ENCODE data around the gene ZNF664.
A peak's percentile ranks its signal among the peaks of the same experiment; 100 is the strongest.

ZNF664 gene

DNA sequence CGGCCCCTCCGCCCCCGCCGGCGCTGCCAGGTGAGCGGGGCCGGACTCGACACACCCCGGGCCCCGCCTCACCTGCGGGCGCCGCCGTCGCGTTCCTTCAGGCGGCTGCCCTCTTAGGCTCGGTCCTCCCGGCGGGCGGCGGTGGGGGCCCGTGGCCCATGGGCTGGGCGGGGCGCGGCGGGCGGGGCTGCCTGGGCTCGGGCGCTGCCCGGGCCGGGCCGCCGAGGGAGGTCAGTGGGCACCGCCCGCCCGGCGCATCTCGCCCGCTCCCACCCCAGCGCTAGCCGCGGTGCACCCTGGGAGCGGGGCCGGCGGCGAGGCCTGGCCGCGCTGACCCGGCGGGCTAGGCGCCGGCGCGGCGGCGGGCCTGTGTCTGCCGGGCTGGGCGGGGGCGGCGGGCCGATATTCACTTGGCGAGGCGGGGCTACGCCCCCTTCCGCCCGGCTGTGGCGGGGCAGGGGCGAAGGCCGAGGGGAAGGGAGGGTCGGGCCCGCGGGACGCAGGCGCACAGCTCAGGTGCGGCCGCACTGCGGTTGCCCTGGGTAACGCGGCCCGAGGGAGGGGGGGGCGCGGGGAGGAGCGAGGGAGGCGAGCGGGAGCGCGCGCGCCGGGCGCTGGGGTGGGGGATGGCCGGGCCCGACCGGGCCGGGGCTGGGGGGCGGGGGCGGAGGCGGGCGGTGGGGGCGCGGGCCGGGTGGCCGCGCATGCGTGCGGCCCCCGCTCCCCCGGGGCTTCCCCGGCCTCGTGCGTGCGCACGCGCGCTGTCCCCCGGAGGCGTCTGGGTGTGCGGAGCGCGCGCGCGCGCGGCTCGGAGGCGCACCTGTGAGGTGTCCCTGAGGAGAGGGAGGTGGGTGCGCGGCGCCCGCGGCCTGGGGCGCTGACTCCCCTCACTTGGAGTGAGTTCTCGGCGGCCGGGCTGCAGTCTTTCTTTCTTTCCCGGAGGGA is at the start of gene ZNF664, which contains the start of gene CCDC92:
ZNF664 (plus strand) TSS at position 759 of the 945 bp plus-strand sequence. CDS start 38,930 bp downstream, outside the sequence.
CCDC92 (minus strand) TSS at position 375 of the 945 bp plus-strand sequence. CDS start 28,526 bp downstream, outside the sequence.
- TF ChIP-seq, protein P1, sequence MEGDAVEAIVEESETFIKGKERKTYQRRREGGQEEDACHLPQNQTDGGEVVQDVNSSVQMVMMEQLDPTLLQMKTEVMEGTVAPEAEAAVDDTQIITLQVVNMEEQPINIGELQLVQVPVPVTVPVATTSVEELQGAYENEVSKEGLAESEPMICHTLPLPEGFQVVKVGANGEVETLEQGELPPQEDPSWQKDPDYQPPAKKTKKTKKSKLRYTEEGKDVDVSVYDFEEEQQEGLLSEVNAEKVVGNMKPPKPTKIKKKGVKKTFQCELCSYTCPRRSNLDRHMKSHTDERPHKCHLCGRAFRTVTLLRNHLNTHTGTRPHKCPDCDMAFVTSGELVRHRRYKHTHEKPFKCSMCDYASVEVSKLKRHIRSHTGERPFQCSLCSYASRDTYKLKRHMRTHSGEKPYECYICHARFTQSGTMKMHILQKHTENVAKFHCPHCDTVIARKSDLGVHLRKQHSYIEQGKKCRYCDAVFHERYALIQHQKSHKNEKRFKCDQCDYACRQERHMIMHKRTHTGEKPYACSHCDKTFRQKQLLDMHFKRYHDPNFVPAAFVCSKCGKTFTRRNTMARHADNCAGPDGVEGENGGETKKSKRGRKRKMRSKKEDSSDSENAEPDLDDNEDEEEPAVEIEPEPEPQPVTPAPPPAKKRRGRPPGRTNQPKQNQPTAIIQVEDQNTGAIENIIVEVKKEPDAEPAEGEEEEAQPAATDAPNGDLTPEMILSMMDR (conservative IDR thresholded peaks at IDR 0.05; ENCODE audit: low read depth) = no peak
- ChIA-PET POLR2A (ENCODE audit: low non-redundant PET) (no interaction called here), CTCF (interaction anchor here (0.6 kb wide), 1 partner anchor 23 kb away, joined by 3 read pairs; no protein-coding TSS in a partner anchor)
- DNase-seq (ENCODE audit: low spot score) = peak; percentile 98
- peak within 1 kb of the TSS; percentile 87 for H3K27ac ChIP-seq

GRCh38 chr12:123923927-123924326 is 49.1 kb upstream of the ZNF664 start:
- CTCF ChIA-PET = no interaction called here
- POLR2A ChIA-PET (ENCODE audit: low non-redundant PET) = interaction anchor here (0.5 kb wide), 1 partner anchor 1252 kb away, joined by 3 read pairs; no protein-coding TSS in a partner anchor
- no peak for DNase-seq (ENCODE audit: low spot score)
- TF ChIP-seq, protein P1 (conservative IDR thresholded peaks at IDR 0.05; ENCODE audit: low read depth) = no peak
- no peak overlapping the region for H3K27ac ChIP-seq

- TF ChIP-seq, protein P1 (conservative IDR thresholded peaks at IDR 0.05; ENCODE audit: low read depth) = no peak
- ChIA-PET POLR2A (ENCODE audit: low non-redundant PET) (no interaction called here), CTCF (no interaction called here)
- no peak overlapping the region for H3K27ac ChIP-seq
- DNase-seq (ENCODE audit: low spot score) = no peak
These were observed 48.5 kb upstream of the ZNF664 start for GRCh38 chr12:123924539-123924938.

GRCh38 chr12:123928274-123928865 is 44.6 kb upstream of the ZNF664 start:
- no peak for DNase-seq (ENCODE audit: low spot score)
- ChIA-PET CTCF (interaction anchor here (1.6 to 1.7 kb wide), 2 partner anchors 24 to 128 kb away, joined by 4 read pairs; no protein-coding TSS in a partner anchor), POLR2A (ENCODE audit: low non-redundant PET) (no interaction called here)
- H3K27ac ChIP-seq = no peak overlapping the region
- TF ChIP-seq, protein P1 (conservative IDR thresholded peaks at IDR 0.05; ENCODE audit: low read depth) = no peak

GRCh38 chr12:123928897-123929296 is 44.1 kb upstream of the ZNF664 start:
- no peak overlapping the region for H3K27ac ChIP-seq
- ChIA-PET POLR2A (ENCODE audit: low non-redundant PET) (no interaction called here), CTCF (no interaction called here)
- DNase-seq (ENCODE audit: low spot score) = no peak
- TF ChIP-seq, protein P1 (conservative IDR thresholded peaks at IDR 0.05; ENCODE audit: low read depth) = no peak

GRCh38 chr12:123929946-123930583 is 43.0 kb upstream of the ZNF664 start:
- ChIA-PET CTCF (interaction anchor here (0.7 kb wide), 1 partner anchor 11 kb away, joined by 3 read pairs; no protein-coding TSS in a partner anchor), POLR2A (ENCODE audit: low non-redundant PET) (no interaction called here)
- H3K27ac ChIP-seq = no peak overlapping the region
- TF ChIP-seq, protein P1 (conservative IDR thresholded peaks at IDR 0.05; ENCODE audit: low read depth) = no peak
- DNase-seq (ENCODE audit: low spot score) = no peak

Data from RWPE1 (cell line).